LNCAP (cell line): Measurements from ENCODE around the gene TBCD.

Experiments
- TF ChIP-seq, protein P1 (sequence below): fragments of 450-650 bp; IDR thresholded peaks from 2 replicates; pipeline ENCODE4 v1.5.1; 2017; ENCODE audit warnings: mild to moderate bottlenecking

Gene TBCD

DNA sequence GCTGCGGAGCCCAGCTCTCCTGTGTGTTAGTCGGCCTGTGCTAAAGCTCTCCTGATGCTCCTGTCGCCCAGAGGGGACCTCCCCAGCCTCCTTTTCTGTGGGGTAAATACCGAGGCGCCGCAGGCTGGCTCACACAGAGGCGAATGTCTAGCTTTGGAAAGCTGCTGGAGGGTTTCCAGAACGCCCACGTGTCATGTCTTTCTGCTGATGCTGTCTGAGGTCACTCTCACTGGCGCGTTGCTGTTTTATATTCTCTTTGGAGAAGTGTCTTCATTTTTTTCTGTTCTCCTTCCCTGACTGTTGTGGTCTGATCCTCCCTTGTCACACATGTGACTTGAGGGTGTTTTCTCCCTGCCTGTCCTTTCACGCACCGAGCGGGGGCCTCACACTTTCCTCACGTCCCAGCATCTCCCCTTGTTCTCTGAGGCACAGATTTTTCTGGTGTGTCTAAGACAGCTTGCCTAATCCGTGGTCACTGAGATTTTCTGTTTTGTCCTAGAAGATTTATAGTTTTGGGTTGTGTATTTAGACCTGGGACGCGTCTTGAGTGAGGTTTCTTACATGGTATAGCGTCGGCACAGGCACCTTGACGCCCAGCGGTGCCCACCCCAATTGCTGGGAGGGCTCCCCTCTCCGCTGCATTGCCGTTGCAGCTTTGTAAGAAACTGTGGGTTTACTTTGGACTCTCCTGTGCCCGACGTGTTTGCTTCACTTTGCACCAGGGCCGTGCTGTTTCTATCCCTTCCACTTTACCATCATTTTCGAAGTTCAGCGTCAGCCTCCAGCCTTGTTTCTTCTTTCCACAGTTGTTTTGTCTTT lies 180.0 kb downstream of the TBCD start:
- TF ChIP-seq, protein P1, sequence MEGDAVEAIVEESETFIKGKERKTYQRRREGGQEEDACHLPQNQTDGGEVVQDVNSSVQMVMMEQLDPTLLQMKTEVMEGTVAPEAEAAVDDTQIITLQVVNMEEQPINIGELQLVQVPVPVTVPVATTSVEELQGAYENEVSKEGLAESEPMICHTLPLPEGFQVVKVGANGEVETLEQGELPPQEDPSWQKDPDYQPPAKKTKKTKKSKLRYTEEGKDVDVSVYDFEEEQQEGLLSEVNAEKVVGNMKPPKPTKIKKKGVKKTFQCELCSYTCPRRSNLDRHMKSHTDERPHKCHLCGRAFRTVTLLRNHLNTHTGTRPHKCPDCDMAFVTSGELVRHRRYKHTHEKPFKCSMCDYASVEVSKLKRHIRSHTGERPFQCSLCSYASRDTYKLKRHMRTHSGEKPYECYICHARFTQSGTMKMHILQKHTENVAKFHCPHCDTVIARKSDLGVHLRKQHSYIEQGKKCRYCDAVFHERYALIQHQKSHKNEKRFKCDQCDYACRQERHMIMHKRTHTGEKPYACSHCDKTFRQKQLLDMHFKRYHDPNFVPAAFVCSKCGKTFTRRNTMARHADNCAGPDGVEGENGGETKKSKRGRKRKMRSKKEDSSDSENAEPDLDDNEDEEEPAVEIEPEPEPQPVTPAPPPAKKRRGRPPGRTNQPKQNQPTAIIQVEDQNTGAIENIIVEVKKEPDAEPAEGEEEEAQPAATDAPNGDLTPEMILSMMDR, result no peak

GRCh38 chr17:82932518-82933310 lies 180.8 kb downstream of the TBCD start:
- TF ChIP-seq, protein P1, result no peak

GRCh38 chr17:82933911-82934310 lies 182.0 kb downstream of the TBCD start:
- TF ChIP-seq, protein P1, result no peak

- TF ChIP-seq, protein P1, result no peak
Observed at GRCh38 chr17:82935966-82936767, 184.3 kb downstream of the TBCD start.

DNA sequence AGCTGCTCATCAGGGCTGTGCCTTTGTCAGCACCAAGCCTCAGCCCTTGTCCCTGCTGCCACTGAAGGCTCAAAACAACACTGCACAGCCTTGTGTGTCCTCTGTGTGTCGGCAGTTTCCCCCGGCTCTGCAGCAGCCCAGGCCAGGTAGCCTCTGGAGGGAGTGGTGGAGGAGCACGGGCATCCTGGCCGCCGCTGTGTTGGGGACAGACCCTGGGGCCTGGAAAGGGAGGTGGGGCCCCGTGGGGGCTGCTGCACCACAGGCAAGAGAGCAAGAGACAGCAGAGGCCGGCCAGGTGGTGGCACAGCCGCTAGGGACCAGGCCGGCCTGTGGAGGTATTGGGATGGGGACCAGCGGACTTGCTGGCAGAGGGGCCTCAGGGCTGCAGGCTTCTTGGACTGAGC lies 184.9 kb downstream of the TBCD start:
- TF ChIP-seq, protein P1, result no peak

DNA sequence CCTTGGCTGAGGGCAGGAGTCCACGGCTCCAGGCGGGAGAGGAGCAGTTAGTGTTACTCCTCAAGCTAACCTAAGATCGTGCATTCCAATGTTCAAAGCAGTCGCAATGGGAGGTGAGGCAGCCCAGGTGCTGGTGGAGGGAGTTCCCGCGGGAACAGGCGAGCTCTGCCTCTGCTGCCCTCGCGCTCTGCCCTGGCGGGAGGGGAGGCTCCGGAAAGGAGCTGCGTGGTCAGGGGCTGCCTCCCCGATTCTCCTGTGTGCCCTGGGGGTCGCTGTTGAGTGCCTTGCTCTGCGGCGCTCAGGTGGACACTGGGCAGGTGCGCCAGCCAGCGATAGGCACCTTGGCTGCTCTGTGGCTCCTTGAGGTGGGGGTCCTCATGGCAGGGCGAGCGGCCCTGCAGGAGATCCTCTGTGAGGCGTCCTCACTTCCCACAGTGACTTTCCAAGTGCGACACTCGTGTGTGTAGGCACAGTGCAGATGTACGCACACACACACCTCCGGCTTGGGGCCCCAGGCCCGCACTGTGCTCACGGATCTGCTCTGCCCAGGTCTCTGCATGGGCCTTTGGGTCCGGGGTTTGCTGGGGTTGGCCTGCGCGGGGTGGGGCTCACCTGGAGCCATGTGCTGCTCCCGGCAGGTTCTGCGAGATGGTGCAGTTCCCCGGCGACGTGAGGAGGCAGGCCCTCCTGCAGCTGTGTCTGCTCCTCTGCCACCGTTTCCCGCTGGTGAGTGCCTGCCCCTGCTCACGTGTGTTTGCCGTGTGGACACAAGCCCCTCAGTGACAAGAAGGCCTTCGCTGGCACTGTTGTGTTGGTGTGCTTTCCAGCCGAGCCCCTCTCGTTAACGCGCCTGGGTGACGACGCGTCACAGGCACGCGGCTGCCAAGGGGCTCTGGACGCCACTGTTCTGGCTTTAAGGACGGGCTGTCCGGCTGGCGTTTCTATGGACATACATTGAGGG lies 185.8 kb downstream of the TBCD start:
- TF ChIP-seq, protein P1, result no peak
